Chondrocyte (in vitro differentiated cells): ENCODE results near the gene INTS6. TPM values are rescaled to one million over a fixed set of nuclear protein-coding genes. Genes with fewer than 3 reads are reported as not detected.

Experiments used
- DNase-seq: peaks from one replicate; pipeline ENCODE4 v3.0.0; 2021; ENCODE audit warnings: mixed read lengths, low spot score
- H3K27ac Mint-ChIP-seq: one replicate; pipeline ENCODE4 v1.8.0; 2021; ENCODE audit warnings: mild to moderate bottlenecking, moderate library complexity, mixed read lengths; ENCODE audit not compliant: unreplicated experiment
- H3K27me3 Mint-ChIP-seq: 2 replicates; pipeline ENCODE4 v1.8.0; 2021; ENCODE audit warnings: low read depth, mixed read lengths
- H3K36me3 Mint-ChIP-seq: 2 replicates; pipeline ENCODE4 v1.8.0; 2021; ENCODE audit warnings: low read depth, mixed read lengths
- H3K4me1 Mint-ChIP-seq: 2 replicates; pipeline ENCODE4 v1.8.0; 2021; ENCODE audit warnings: low read depth, mild to moderate bottlenecking, mixed read lengths
- H3K4me3 Mint-ChIP-seq: one replicate; pipeline ENCODE4 v1.8.0; 2021; ENCODE audit warnings: mild to moderate bottlenecking, moderate library complexity, mixed read lengths; ENCODE audit not compliant: unreplicated experiment
- H3K9me3 Mint-ChIP-seq: 2 replicates; pipeline ENCODE4 v1.8.0; 2021; ENCODE audit warnings: low read depth, mixed read lengths
- total RNA-seq: library from RNA; stranded (reverse); gene quantifications from 3 replicates; pipeline ENCODE4 v1.2.1, GENCODE V29; 2021
- TF ChIP-seq, protein P1 (sequence below): fragments of 200-600 bp; sonication (generic); IDR thresholded peaks from 2 replicates; pipeline ENCODE4 v1.5.0; 2021; ENCODE audit warnings: antibody characterized with exemption, mild to moderate bottlenecking, moderate library complexity

INTS6 gene
- total RNA-seq, 1 donor from 2014 or later = 25.6 TPM

DNA sequence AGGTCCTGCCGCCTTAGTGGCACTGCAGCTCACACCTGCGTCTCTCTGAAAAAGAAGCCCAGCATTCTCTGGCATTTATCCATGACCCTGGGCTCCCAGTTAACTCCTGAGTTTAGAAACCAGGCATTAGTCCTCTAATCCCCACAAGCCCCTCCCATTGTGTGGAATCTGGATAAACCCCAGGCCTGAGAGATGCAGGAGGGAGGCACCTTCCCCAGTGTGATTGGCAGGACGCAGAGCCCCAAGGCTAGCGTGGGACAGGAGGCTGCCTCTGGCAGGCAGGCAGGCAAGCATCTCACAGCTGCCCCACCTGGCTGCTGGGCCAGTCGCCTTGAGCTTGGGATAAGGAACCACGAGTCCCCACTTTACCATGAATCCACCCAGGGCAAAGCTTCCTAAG lies 124.3 kb downstream of the INTS6 start:
- no peaks in the 10 kb centered on the region for H3K9me3 Mint-ChIP-seq
- peaks cover 2% of the 10 kb centered on the region for H3K27me3 Mint-ChIP-seq
- peaks cover 11% of the 10 kb centered on the region for H3K4me1 Mint-ChIP-seq
- DNase-seq = no peak
- no peak overlapping the region for H3K4me3 Mint-ChIP-seq
- TF ChIP-seq, protein P1, sequence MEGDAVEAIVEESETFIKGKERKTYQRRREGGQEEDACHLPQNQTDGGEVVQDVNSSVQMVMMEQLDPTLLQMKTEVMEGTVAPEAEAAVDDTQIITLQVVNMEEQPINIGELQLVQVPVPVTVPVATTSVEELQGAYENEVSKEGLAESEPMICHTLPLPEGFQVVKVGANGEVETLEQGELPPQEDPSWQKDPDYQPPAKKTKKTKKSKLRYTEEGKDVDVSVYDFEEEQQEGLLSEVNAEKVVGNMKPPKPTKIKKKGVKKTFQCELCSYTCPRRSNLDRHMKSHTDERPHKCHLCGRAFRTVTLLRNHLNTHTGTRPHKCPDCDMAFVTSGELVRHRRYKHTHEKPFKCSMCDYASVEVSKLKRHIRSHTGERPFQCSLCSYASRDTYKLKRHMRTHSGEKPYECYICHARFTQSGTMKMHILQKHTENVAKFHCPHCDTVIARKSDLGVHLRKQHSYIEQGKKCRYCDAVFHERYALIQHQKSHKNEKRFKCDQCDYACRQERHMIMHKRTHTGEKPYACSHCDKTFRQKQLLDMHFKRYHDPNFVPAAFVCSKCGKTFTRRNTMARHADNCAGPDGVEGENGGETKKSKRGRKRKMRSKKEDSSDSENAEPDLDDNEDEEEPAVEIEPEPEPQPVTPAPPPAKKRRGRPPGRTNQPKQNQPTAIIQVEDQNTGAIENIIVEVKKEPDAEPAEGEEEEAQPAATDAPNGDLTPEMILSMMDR = no peak
- H3K36me3 Mint-ChIP-seq = no peaks in the 10 kb centered on the region
- no peak overlapping the region for H3K27ac Mint-ChIP-seq

DNA sequence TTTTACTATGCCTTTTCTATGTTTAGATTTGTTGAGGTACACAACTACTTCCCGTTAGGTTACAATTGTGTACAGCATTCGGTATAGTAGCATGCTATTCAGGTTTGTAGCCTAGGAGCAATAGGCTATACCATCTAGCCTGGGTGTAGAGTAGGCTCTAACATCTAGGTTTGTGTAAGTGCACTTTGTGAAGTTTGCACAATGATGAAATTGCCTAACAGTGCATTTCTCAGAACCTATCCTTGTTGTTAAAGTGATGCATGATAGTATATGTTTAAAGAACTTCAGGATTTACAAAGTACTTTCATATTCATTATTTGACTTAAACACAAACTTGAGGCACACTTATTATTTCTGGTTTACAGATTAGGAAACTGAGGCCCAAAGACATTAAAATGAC lies 124.9 kb downstream of the INTS6 start:
- Mint-ChIP-seq H3K4me3 (no peak overlapping the region), H3K9me3 (no peaks in the 10 kb centered on the region), H3K36me3 (no peaks in the 10 kb centered on the region), H3K4me1 (peaks cover 11% of the 10 kb centered on the region), H3K27me3 (peaks cover 2% of the 10 kb centered on the region), H3K27ac (no peak overlapping the region)
- TF ChIP-seq, protein P1 = no peak
- no peak for DNase-seq

DNA sequence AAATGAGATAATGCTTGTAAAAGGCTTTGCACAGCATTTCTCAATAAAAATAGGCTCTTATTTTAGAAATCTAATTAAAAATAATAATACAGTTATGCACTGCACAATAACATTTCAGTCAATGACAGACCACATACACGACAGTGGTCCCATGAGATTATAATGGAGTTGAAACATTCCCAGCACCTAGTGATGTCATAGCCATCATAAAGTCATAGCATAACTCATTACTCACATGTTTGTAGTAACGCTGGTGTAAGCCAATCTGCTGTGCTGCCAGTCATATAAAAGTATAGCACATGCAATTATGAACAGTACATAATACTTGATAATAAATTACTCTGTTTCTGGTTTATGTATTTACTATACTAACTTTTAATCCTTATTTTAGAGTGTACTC lies 126.1 kb downstream of the INTS6 start:
- Mint-ChIP-seq H3K27me3 (peaks cover 2% of the 10 kb centered on the region), H3K27ac (no peak overlapping the region), H3K4me3 (no peak overlapping the region), H3K9me3 (no peaks in the 10 kb centered on the region), H3K36me3 (no peaks in the 10 kb centered on the region), H3K4me1 (peaks cover 17% of the 10 kb centered on the region)
- TF ChIP-seq, protein P1 = no peak
- no peak for DNase-seq

DNA sequence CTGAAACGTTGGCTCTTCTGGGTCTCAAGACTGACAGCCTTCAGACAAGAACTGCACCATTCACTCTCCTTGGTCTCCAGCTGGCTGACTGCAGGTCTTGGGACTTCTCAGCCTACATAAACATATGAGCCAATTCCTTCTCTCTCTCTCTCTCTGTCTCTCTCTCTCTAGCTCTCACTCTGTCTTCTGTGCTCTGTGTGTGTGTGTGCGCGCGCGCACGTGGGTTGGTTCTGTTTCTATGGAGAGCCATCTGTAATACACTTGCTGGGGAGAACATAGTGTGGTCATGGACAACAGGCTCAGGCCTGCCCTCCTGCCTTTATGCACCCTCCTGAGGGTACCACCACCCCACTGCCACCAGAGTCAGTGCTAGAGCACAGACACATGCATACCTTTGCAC lies 127.0 kb downstream of the INTS6 start:
- Mint-ChIP-seq H3K36me3 (no peaks in the 10 kb centered on the region), H3K27me3 (peaks cover 2% of the 10 kb centered on the region), H3K27ac (no peak overlapping the region), H3K9me3 (no peaks in the 10 kb centered on the region), H3K4me3 (no peak overlapping the region), H3K4me1 (peaks cover 19% of the 10 kb centered on the region)
- DNase-seq = no peak
- TF ChIP-seq, protein P1 = no peak

DNA sequence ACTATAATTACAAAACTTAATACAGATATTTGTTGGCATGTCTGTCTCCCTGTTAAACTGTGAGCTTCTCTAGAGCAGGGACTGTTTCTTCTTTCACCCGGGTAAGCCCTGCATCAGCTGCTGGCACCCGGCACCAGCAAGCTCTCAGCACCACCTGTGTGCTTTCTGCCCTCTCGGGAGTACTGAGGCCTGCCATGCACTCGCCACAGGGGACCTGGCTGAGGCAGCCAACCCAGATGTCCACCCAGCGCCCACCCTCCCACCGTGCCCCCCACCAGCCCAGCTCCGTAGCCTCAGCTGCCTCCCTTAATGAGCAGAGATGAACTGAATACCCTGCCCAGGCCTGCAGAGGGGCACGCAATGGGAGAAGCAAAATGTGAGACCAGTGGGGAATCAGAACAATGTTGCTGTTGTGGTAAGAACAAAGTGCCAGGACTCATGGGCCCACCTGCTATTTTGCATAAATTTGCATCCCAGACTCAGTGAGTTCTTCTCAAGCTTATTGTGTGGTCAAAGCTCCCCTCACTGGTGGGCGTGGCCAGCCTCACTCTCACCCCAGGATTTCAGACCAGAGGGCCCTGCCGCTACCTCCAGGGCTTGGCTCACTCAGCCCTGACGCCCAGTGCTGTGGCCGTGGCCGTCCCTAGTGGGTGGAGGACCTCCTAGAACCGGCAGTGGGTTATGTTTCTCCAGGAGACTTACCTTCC lies 128.0 kb downstream of the INTS6 start:
- H3K27ac Mint-ChIP-seq = no peak overlapping the region
- DNase-seq = no peak
- H3K27me3 Mint-ChIP-seq = peaks cover 2% of the 10 kb centered on the region
- H3K9me3 Mint-ChIP-seq = no peaks in the 10 kb centered on the region
- peaks cover 14% of the 10 kb centered on the region for H3K4me1 Mint-ChIP-seq
- TF ChIP-seq, protein P1 = no peak
- no peaks in the 10 kb centered on the region for H3K36me3 Mint-ChIP-seq
- no peak overlapping the region for H3K4me3 Mint-ChIP-seq
